HepG2 (cell line): ENCODE results near the gene CCT7. TPM values are rescaled to one million over a fixed set of nuclear protein-coding genes. Genes with fewer than 3 reads are reported as not detected.

ENCODE experiments used
- ATF5 ChIP-seq: sonication (generic); formaldehyde crosslinking; IDR thresholded peaks from 2 replicates; pipeline ENCODE4 v1.4.0; 2020; ENCODE audit warnings: mild to moderate bottlenecking, low read depth, missing genetic modification reagents
- CBX1 ChIP-seq: IDR thresholded peaks from one replicate; pipeline ENCODE4 v1.6.1; 2016; ENCODE audit warnings: antibody characterized with exemption, low read depth
- ELF4 ChIP-seq: sonication (generic); formaldehyde crosslinking; IDR thresholded peaks from 2 replicates; pipeline ENCODE4 v1.5.0; 2020; ENCODE audit warnings: missing genetic modification reagents, mild to moderate bottlenecking, moderate library complexity, borderline replicate concordance
- FOSL1 ChIP-seq: sonication (generic); formaldehyde crosslinking; IDR thresholded peaks from 2 replicates; pipeline ENCODE4 v1.9.0; 2021; ENCODE audit warnings: missing genetic modification reagents, borderline replicate concordance
- HINFP ChIP-seq: sonication (generic); formaldehyde crosslinking; IDR thresholded peaks from 2 replicates; pipeline ENCODE4 v1.4.0; 2020; ENCODE audit warnings: low read depth, mild to moderate bottlenecking, missing genetic modification reagents
- HNRNPLL ChIP-seq: fragments of 200-400 bp; formaldehyde crosslinking; IDR thresholded peaks from 2 replicates; pipeline ENCODE4 v1.6.1; 2017; ENCODE audit warnings: mild to moderate bottlenecking, low read depth, low read length; ENCODE audit not compliant: poor library complexity, severe bottlenecking
- KLF6 ChIP-seq: IDR thresholded peaks from 2 replicates; pipeline ENCODE4 v1.8.0; 2016; ENCODE audit warnings: missing biosample characterization, missing genetic modification reagents
- MIER3 ChIP-seq: IDR thresholded peaks from 2 replicates; pipeline ENCODE4 v1.6.1; 2016; ENCODE audit warnings: missing compliant biosample characterization, borderline replicate concordance
- TAF1 ChIP-seq: sonication (generic); formaldehyde crosslinking; IDR thresholded peaks from 2 replicates; pipeline ENCODE4 v1.4.0; 2020; ENCODE audit warnings: missing genetic modification reagents
- TERF1 ChIP-seq: sonication (generic); formaldehyde crosslinking; IDR thresholded peaks from 2 replicates; pipeline ENCODE4 v1.8.0; 2022; ENCODE audit warnings: mild to moderate bottlenecking, missing genetic modification reagents, moderate library complexity
- ZBTB39 ChIP-seq: sonication (generic); formaldehyde crosslinking; IDR thresholded peaks from 2 replicates; pipeline ENCODE4 v1.5.0; 2020; ENCODE audit warnings: missing genetic modification reagents
- ZGPAT ChIP-seq: IDR thresholded peaks from 2 replicates; pipeline ENCODE4 v1.6.1; 2016; ENCODE audit warnings: mild to moderate bottlenecking
- ZNF180 ChIP-seq: sonication (generic); formaldehyde crosslinking; IDR thresholded peaks from 2 replicates; pipeline ENCODE4 v1.4.0; 2020; ENCODE audit warnings: low read depth, missing genetic modification reagents, borderline replicate concordance
- ZNF264 ChIP-seq: sonication (generic); formaldehyde crosslinking; IDR thresholded peaks from 2 replicates; pipeline ENCODE4 v1.4.0; 2020; ENCODE audit warnings: missing genetic modification reagents
- ZNF281 ChIP-seq: sonication (generic); formaldehyde crosslinking; IDR thresholded peaks from 2 replicates; pipeline ENCODE4 v1.4.0; 2020; ENCODE audit warnings: missing genetic modification reagents, borderline replicate concordance
- ZNF552 ChIP-seq: sonication (generic); formaldehyde crosslinking; IDR thresholded peaks from 2 replicates; pipeline ENCODE4 v1.9.0; 2022; ENCODE audit warnings: missing genetic modification reagents, mild to moderate bottlenecking, borderline replicate concordance
- ZNF713 ChIP-seq: sonication (generic); formaldehyde crosslinking; IDR thresholded peaks from 2 replicates; pipeline ENCODE4 v1.4.0; 2020; ENCODE audit warnings: mild to moderate bottlenecking, missing genetic modification reagents
- polyA plus RNA-seq, 8 experiments: library from polyadenylated mRNA; depleted of rRNA in 3 of 8; stranded (reverse) in 7 of 8; unstranded in 1 of 8; fragments of >200 nt; fragmentation: Illumina TruSeq in 4 of 8; extraction: Trizol in 4 of 8; gene quantifications; 2 replicates each; pipeline versions ENCODE4 v1.2.1 to v1.2.3, GENCODE V29; 2011 to 2016; ENCODE audit warnings: low read depth in 4 of 8, missing spikeins in 1 of 8, mixed read lengths in 1 of 8; ENCODE audit not compliant: insufficient read depth in 1 of 8
- total RNA-seq, 5 experiments: library from RNA; depleted of rRNA; stranded (reverse); fragments of >200 nt; fragmentation: Illumina TruSeq; extraction: Trizol; gene quantifications; 2 replicates each; pipeline ENCODE4 v1.2.3, GENCODE V29; 2016; ENCODE audit warnings: low read depth in 1 of 5

CCT7 gene
- total and polyA plus RNA-seq, 2 of the 13 experiments (the other 11 are each of a cell fraction or from before 2014, with no cell fraction given) = 347 to 517 TPM

GRCh38 chr2:73214120-73215035 lies 19.7 kb upstream of the CCT7 start, which contains the start of gene SMYD5 (continued):
- TF ChIP-seq ZBTB39 (CRISPR knock-in tag) (0 out of 2 replicates have a peak, but pooled peaks have one; percentile 90), ATF5 (CRISPR knock-in tag) (0 out of 2 replicates have a peak, but pooled peaks have one; percentile 37), FOSL1 (0 out of 2 replicates have a peak, but pooled peaks have one; percentile 11), TAF1 (CRISPR knock-in tag) (peak; percentile 91), HNRNPLL (peak; percentile 91), ZNF713 (CRISPR knock-in tag) (peak; percentile 85; the same call in 1 of the 2 replicates), ZNF264 (CRISPR knock-in tag) (no peak), ZNF552 (CRISPR knock-in tag) (peak; percentile 87), CBX1 (peak; percentile 66), KLF6 (CRISPR knock-in tag) (peak; percentile 80; the same call in 1 of the 2 replicates), ZNF281 (peak; percentile 8; the same call in 1 of the 2 replicates), MIER3 (CRISPR knock-in tag) (peak; percentile 47; the same call in 1 of the 2 replicates), HINFP (peak; percentile 76; the same call in 1 of the 2 replicates), TERF1 (CRISPR knock-in tag) (peak; percentile 59; the same call in 1 of the 2 replicates), ZGPAT (CRISPR knock-in tag) (peak; percentile 57), ELF4 (CRISPR knock-in tag) (0 out of 2 replicates have a peak, but pooled peaks have one; percentile 12), ZNF180 (CRISPR knock-in tag) (0 out of 2 replicates have a peak, but pooled peaks have one; percentile 66)
